HG02884 (cell line): ENCODE results near the gene FMNL2.

Experiments used
- ATAC-seq: cut with Tn5 transposase; IDR thresholded peaks from one replicate; pipeline ENCODE4 v1.9.1; 2021; ENCODE audit warnings: mild to moderate bottlenecking, moderate library complexity; ENCODE audit not compliant: unreplicated experiment

Gene FMNL2

DNA sequence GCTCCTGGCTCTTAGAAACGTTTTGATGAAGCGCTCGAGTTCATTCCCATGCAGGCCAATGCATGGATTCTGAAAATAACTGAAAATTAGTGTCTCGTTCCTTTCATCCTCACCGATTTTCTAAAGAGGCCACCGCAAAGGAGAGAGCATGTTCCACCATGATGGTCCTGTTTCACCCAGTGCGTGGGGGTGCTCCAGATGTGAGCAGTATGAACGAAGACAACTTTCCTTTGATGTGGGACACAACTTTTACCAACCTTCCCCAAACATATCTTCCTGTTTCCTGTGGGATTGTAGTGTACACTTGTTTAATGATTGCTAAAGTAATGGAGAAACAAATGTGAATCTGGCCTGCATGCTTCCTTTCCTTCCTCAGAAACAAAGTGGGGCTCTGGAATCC lies 267.8 kb downstream of the FMNL2 start:
- no peak for ATAC-seq

- no peak for ATAC-seq
Measured at GRCh38 chr2:152603166-152603565, 268.2 kb downstream of the FMNL2 start.

DNA sequence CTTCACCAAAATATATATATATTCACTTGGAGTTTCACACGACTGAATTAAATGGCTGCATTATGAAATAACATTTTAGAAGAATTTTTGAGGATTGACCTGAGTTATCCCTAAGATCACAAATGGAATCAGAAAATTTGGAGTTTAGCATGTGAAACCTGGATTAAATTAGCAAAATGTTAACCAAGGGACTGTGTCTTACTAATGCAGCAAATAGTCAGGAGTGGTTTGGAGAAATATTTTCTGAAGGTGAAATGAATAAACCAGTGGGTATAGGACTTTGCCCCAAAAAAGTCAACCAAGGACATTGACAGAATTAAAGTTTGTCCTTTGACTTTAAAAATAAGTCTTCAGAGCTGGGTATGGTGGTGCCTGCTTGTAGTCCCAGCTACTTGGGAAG lies 271.1 kb downstream of the FMNL2 start:
- ATAC-seq, result no peak

GRCh38 chr2:152606941-152607340 lies 272.0 kb downstream of the FMNL2 start:
- ATAC-seq, result no peak

GRCh38 chr2:152607793-152608300 lies 272.9 kb downstream of the FMNL2 start:
- no peak for ATAC-seq

DNA sequence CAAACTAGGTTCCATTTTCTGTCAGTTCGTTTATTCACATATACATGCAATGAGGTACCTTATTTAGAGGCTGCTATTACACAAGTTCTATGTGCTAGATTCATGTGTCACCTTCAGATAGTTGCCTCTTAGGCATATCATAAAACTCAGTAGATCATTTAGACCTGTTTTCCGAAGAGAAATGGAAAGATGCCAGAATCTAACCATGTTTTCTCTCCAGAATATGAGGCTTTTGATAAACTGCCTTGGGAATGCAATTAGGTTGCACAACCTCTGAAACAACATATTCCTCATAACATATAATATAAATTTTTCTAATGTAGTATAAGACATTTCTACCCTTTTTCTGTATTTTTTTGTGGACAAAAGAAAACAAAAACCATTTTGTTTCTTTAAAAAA lies 274.2 kb downstream of the FMNL2 start:
- ATAC-seq, result no peak

GRCh38 chr2:152609699-152610098 lies 274.7 kb downstream of the FMNL2 start:
- no peak for ATAC-seq

- peak; percentile 81 for ATAC-seq
Measured at GRCh38 chr2:152611458-152612231, 276.7 kb downstream of the FMNL2 start.

- ATAC-seq, result peak; percentile 39
Measured at GRCh38 chr2:152613235-152613634, 278.3 kb downstream of the FMNL2 start.

DNA sequence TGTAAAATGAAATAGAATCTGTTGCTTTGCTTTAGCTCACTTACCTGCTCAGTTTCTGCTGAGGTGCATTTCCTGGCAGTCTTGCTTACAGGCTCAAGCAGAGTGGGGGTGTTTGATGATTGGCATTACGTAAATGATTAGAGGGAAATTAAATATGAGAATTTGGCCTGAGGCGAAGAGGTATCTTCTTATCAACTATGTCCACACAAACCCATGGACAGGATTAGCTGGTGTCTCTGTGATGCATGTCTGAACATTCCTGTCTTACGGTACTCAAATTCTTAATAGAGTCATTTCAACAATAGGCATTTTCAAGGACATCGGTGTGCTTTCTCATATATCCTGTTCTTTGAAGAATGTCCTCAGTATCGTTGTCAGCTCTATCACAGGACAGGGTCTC lies 280.2 kb downstream of the FMNL2 start:
- ATAC-seq, result no peak

- ATAC-seq, result no peak
Measured at GRCh38 chr2:152617456-152618192, 282.6 kb downstream of the FMNL2 start.

- no peak for ATAC-seq
Measured at GRCh38 chr2:152618193-152618564, 283.2 kb downstream of the FMNL2 start.

- no peak for ATAC-seq
Measured at GRCh38 chr2:152620208-152620607, 285.2 kb downstream of the FMNL2 start.

- no peak for ATAC-seq
Measured at GRCh38 chr2:152620985-152621384, 286.0 kb downstream of the FMNL2 start.

- no peak for ATAC-seq
Measured at GRCh38 chr2:152622219-152622618, 287.2 kb downstream of the FMNL2 start.

- no peak for ATAC-seq
Measured at GRCh38 chr2:152623076-152623740, 288.2 kb downstream of the FMNL2 start.

DNA sequence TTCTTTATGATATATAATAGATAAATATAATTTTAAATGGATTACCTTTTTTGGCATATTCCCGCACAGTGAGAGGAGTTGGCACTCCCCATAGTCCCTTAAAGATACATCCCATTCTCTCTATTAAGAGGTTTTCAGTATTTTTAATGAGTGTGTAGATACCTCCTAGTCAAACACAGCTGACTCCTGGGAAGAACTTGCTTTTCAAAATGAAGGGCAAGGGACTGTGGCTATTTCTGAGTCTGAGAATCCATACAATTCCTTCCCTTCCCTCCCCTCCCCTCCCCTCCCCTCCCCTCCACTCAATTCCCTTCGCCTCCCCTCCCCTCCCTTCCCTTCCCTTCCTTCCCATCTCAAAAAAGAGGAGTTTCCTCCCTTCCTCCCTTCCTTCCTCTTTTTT lies 288.8 kb downstream of the FMNL2 start:
- ATAC-seq, result no peak

- no peak for ATAC-seq
Measured at GRCh38 chr2:152624805-152625204, 289.8 kb downstream of the FMNL2 start.

DNA sequence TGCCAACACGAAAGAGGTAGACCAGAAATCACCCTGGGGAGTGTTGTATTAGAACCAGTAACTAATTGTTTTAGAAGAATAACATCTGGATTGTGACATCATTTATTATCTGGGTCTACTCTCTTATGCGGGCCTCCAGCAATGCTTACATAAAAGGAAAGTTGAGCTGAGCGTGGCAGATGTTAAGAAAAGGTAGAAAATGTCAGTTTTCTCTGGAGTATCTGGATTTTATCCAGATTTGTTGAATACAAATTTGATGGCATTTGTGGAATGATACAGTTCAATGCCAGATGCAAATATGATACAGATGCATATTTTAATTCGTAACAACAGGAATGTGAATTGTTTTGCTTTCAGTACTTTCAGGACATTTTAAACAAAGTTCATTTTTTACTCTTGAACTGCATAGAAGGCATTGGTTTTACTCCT lies 292.0 kb downstream of the FMNL2 start:
- ATAC-seq, result no peak

DNA sequence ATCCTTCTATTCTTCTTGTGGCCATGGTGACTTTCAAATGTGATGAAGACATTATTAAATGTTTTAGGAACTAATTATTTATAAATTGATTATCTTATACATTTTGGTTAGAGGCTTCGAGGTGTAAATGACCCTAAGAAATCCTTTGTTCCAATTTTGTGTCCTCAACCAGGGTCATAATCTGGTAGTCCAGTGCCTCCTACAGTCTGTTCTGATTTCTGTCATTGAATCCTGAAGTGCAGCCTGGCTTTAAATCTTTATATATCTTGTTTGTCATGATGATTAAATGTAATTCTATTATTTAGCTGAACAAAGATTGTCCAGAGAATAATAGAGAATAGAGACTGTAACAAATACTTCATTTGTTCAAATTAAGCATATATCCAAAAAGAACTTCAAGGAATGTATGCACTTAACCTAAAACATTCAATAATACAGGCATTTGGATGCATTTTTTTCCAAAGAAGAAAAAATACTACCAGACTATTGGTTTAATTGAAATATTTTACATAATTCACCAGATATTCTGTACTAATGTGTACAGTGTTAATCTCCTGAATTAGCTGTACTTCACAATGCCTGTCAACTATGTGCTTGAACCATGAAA lies 292.5 kb downstream of the FMNL2 start:
- no peak for ATAC-seq

DNA sequence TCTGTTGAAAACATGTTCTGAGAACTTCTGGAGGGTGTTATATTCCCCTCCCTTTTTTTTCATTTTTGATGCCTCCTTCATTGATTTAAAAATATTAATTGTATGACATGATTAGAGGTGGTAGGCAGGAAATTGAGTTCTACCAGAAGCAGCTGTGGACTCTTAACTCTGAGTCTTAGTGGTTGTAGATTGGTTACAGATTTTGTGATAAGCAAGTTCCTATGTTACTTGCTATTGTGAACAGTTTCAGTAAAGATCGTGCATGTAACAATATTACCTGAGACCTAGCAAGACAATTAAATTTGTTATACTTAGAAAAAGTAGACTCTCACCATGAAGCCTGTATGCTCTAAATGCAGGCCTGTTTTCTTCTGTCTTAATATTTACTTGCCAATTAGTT lies 294.2 kb downstream of the FMNL2 start:
- no peak for ATAC-seq
